Epithelial cell of proximal tubule (primary cell): Measurements from ENCODE around the gene GDAP2. TPM values are rescaled to one million over a fixed set of nuclear protein-coding genes. Genes with fewer than 3 reads are reported as not detected.
A peak's percentile ranks its signal among the peaks of the same experiment; 100 is the strongest.
"Not testable (repeated sequence)": the region's sequence is repeated elsewhere in the genome, so short reads cannot be mapped to it uniquely, and the experiment has no call there.

Experiments
- DNase-seq: peaks from one replicate; pipeline ENCODE4 v3.0.0-alpha.2; 2011; ENCODE audit warnings: low read depth
- H3K4me3 ChIP-seq: 2 replicates; pipeline ENCODE4 v1.5.1; 2011; ENCODE audit warnings: low read depth, mild to moderate bottlenecking, low read length
- total RNA-seq: library from RNA; depleted of rRNA; stranded (reverse); fragments of >200 nt; gene quantifications from 2 replicates; pipeline ENCODE4 v1.2.3, GENCODE V29; 2015
- TF ChIP-seq, protein P1 (sequence below): conservative IDR thresholded peaks from 2 replicates; pipeline ENCODE4 v1.5.1; 2012; ENCODE audit warnings: low read depth, mild to moderate bottlenecking, low read length

GDAP2 gene
- total RNA-seq, 1 donor from 2014 or later = 13.8 TPM

DNA sequence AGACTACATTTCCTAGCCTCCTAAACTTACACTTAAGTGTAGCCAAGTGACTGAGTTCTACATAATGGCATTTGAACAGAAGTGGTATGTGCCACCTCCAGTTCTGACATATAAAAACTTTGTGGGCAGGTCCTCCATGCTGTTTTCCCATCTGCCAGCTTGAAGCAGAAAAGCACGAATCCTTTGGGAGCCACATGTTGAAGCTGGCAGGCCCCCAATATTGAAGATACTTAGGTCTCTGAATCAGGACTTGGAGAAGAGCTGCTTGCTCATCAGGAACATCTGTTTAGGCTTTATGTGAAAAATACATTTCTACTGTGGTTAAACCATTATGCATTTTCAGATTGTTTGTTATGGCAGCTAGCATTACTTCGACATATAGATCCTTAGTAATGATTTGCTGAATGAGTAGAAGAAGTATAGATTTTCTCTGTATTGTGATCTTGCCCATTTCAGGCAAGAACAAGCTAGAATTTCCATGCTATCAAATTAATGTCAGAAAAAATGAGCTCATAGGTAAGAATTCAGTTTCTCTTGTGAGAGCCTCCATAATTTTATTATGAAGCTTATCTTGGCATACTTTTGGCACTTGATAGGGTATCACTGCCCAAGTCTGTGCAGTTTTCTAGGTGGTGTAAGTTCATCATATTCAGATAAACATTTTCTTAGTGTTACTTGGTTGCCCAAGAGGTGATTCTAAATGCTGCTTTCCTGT lies 68.4 kb downstream of the GDAP2 start:
- DNase-seq = no peak
- no peak overlapping the region for H3K4me3 ChIP-seq
- TF ChIP-seq, protein P1, sequence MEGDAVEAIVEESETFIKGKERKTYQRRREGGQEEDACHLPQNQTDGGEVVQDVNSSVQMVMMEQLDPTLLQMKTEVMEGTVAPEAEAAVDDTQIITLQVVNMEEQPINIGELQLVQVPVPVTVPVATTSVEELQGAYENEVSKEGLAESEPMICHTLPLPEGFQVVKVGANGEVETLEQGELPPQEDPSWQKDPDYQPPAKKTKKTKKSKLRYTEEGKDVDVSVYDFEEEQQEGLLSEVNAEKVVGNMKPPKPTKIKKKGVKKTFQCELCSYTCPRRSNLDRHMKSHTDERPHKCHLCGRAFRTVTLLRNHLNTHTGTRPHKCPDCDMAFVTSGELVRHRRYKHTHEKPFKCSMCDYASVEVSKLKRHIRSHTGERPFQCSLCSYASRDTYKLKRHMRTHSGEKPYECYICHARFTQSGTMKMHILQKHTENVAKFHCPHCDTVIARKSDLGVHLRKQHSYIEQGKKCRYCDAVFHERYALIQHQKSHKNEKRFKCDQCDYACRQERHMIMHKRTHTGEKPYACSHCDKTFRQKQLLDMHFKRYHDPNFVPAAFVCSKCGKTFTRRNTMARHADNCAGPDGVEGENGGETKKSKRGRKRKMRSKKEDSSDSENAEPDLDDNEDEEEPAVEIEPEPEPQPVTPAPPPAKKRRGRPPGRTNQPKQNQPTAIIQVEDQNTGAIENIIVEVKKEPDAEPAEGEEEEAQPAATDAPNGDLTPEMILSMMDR = no peak

DNA sequence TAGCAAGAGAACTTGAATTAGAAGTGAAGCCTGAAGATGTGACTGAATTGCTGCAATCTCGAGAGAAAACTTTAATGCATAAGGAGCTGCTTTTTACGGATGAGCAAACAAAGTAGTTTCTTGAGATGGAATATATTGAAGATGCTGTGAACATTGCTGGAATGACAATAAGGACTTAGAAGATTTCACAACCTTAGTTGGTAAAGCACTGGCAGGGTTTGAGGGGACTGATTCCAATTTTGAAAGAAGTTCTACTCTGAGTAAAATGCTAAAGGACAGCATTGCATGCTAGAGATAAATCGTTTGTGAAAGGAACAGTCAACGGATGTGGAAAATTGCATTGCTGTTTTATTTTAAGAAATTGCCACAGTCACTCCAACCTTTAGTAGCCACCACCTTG lies 69.5 kb downstream of the GDAP2 start:
- TF ChIP-seq, protein P1 = no peak
- no peak for DNase-seq
- no peak overlapping the region for H3K4me3 ChIP-seq

DNA sequence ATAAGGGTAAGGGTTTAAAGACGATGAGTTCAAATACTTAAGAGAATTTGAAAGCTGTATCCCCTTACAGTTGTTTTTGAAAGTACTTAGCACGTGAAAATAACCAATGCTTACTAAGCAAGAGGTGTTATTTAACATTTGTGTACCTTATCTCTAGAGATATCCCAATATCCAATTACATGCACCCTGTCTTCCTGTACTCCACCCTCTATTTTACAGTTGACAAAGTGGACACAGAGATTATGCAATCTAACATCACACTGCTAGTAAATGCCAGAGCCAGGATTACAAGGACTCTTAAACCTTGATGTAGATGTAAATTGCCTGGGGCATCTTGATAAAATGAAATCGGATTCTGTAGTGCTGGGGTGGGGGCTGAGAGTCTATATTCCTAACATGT lies 72.0 kb downstream of the GDAP2 start:
- DNase-seq = no peak
- TF ChIP-seq, protein P1 = no peak
- H3K4me3 ChIP-seq = no peak overlapping the region

DNA sequence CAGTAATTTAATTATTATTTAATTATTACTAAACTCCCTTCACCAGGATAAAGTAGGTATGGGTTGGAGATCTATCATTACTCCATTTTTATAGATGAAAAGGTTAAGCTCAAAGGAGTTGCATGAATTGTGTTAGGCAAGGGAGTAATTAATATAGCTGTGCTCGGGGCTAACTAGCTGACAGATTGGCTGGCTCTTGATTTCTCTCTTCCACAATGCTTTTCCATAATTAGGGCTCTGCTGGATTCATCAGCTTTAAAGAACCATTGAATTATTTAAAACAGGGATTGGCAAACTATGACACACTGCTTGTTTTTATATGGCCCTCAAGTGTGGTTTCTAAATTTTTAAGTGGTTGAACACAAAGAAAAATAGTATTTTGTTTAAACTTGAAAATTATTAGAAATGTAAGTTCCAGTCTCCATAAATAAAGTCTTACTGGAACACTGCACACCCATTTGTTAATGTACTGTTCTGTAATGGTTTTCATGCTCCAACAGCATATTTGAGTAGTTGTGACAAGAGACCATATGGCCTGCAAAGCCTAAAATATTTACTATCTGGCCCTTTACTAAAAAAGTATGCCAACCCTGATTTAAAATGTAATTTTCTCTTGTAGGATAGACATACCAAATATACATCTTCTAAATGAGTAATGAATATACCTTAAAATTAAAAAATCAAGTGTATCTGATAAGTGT lies 76.4 kb downstream of the GDAP2 start:
- no peak overlapping the region for H3K4me3 ChIP-seq
- no peak for DNase-seq
- TF ChIP-seq, protein P1 = no peak

DNA sequence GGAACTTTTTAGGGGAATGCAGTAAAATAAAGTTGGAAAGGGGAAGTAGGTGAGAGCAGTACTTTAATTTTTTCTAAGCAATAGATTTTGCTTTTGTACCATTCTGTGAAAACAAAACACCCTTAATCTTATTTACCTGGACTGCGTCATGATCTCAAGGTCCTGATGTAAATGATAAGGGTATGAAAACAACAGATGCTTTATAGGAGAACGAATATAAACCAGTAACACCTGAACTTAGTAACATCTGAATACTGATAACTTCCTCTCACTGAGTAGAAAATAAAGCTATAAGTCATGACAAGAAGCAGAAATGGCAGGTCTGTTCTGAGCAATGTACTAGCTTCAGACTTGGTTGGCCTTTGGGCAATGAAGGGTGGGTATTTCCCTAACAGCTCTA lies 77.7 kb downstream of the GDAP2 start:
- TF ChIP-seq, protein P1 = no peak
- no peak for DNase-seq
- no peak overlapping the region for H3K4me3 ChIP-seq

DNA sequence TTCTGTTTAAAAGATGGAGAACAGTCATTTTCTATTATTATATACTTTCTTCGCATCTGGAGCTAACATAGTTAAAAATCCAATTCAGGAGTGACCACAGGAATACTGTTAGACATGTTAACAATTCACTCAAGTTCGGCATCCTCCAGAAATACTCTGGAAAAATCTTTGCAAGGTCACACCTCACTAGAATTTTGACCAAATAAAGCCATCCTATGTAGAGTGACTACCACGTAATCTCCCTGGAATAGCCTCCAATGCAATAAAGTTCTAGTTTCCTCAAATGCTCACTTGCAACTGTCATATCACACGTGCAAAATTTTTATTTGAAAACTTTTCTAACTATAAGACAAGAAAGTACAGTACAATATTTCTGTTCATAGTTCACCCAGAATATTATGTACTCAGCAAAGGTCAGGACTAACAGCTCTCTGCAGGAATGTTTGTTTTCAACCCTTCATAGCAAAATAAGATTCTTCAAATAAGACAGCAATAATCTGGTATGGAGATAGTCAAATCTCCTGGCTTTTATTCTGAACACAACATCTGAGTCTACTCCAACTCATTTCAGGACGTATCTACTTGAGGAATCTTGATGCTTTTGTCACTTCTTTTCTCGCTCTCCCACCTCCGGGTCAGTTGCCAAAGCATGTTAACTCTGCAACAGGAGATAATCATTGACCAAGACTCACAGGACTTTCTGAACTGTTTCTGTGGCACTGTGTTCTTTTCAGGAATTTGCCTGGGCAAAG lies 82.6 kb downstream of the GDAP2 start:
- TF ChIP-seq, protein P1 = no peak
- H3K4me3 ChIP-seq = no peak overlapping the region

DNA sequence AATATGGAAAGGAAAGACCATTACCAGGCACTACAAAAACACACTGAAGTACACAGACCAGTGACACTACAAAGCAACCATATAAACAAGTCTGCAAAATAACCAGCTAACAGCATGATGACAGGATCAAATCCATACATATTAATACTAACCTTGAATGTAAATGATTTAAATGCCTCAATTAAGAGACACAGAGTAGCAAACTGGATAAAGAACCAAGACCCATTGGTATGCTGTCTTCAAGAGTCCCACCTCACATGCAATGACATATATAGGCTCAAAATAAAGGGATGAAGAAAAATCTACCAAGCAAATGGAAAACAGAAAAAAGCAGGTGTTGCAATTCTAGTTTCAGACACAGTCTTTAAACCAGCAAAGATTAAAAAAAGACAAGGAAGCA lies 84.9 kb downstream of the GDAP2 start:
- not testable (repeated sequence) for H3K4me3 ChIP-seq, DNase-seq

More for the DNA sequence above, 82.6 kb downstream of the GDAP2 start:
- peak; percentile 43 for DNase-seq
